NOMO-1 (cell line): ENCODE measurements around the gene TEDC2.

Source experiments
- DNase-seq, 2 experiments: peaks; one replicate each; lab custom pipeline; 2025; ENCODE audit not compliant: unreplicated experiment in 2 of 2; lab: John Stamatoyannopoulos, UW

The TEDC2 gene

DNA sequence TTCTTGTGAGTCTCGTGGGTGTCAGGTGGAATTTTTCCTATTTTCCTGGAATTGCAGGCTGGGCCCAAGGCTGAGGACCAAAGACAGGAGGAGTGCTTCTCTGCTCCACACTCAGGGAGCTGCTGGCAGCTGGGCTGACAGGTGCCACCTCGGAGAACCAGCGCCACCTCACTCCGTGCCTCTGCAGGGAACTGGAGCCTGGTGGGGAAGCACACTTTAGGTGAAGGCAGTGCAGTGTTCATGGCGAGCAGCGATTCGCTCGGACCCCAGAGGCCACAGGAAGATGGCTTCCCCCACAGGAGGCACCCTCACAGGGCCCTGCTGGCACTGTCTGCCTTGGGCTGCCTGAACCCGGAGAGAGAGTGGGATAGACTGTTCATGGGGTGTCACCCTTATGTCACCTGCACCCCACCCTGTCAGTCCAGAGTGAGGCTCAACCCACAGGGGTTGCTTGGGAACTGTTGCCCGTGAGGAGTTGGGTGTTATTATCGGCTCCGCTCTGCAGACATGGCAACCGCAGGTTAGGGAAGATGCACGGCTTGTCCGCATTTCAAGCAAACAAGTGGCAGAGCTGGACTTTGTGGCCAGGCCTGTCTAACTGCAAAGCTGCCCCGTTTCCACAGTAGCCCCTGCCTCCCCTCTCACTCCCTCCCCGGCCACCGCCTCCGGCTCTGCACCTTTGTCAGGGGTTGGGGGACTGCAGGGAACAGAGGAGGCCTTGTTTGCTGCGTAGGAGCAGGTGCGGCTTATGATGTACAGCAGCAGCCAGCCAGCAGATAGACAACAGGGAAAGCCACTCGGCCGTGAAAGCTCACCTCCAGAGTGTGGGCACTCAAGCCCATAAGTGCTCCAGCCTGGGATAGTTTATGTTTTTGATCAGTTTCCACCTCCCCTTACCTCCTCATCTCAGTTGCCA, 30.5 kb downstream of the TEDC2 start:
- DNase-seq, result no peak

DNA sequence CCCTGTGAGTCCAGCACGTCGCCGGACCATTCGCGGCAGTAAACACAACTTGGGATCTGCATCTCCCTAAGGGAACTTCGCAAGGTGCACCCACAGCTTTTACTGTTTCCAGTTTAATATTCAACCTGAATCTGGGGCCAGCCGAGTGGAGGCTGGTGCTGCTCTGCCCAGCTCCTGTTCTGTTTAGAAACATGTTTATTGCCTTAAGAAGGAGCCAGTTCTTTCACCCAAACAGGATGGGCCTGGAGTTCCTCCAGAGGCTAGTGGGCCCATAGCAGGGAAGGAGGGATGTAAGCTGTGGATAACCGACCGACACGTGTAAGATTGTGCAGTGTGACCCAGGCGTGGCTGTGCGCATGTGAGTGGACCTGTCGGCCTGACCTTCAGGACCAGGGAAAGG, 32.4 kb downstream of the TEDC2 start:
- no peak for DNase-seq

DNA sequence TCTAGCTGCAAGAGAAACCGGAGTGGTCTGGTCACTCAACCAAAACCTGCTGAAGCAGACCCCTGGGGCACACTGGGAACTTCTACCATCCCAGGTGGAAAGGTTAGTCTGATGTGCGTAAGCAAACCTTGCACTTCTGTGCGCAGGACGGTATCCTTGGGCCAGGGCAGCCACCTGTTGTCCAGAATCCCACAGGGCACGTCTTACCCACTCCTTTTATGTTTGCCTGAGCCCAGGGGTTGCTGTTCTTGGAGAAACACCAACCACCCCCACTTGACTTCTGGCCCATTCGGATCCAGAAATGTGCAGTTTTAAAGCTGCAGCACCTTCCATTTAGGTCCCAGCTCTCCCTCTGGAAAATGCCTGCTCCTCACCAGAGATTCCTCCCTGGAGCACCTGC, 33.7 kb downstream of the TEDC2 start:
- DNase-seq, result no peak

DNA sequence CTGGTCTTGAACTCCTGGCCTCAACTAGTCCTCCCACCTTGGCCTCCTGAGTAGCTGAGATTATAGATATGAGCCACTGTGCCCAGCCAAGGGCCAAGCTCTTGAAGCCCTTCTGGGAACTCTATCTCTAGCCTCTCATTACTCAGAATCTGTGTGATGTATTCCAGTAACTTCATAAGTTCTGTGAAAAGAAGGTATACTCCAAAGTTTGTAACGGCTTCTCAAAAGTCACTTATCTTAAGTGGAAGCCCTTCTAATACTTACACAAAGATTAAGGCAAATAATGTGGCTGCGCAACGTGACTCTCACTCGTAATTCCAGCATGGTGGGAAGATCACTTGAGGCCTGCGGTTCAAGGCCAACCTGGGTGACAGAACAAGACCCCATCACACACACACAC, 34.7 kb downstream of the TEDC2 start:
- no peak for DNase-seq

- DNase-seq, result no peak
Observed at GRCh38 chr16:2495041-2495440, 35.1 kb downstream of the TEDC2 start.

DNA sequence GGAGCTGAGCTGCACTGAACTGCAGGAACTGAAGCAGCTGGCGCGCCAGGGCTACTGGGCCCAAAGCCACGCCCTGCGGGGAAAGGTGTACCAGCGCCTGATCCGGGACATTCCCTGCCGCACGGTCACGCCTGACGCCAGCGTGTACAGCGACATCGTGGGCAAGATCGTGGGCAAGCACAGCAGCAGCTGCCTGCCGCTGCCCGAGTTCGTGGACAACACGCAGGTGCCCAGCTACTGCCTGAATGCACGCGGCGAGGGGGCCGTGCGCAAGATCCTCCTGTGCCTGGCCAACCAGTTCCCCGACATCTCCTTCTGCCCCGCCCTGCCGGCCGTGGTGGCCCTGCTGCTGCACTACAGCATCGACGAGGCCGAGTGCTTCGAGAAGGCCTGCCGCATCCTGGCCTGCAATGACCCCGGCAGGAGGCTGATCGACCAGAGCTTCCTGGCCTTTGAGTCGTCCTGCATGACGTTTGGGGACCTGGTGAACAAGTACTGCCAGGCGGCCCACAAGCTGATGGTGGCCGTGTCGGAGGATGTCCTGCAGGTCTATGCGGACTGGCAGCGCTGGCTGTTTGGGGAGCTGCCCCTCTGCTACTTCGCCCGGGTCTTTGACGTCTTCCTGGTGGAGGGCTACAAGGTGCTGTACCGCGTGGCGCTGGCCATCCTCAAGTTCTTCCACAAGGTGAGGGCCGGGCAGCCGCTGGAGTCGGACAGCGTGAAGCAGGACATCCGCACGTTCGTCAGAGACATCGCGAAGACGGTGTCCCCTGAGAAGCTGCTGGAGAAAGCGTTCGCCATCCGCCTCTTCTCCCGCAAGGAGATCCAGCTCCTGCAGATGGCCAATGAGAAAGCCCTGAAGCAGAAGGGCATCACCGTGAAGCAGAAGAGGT, 36.6 kb downstream of the TEDC2 start:
- DNase-seq, result no peak

DNA sequence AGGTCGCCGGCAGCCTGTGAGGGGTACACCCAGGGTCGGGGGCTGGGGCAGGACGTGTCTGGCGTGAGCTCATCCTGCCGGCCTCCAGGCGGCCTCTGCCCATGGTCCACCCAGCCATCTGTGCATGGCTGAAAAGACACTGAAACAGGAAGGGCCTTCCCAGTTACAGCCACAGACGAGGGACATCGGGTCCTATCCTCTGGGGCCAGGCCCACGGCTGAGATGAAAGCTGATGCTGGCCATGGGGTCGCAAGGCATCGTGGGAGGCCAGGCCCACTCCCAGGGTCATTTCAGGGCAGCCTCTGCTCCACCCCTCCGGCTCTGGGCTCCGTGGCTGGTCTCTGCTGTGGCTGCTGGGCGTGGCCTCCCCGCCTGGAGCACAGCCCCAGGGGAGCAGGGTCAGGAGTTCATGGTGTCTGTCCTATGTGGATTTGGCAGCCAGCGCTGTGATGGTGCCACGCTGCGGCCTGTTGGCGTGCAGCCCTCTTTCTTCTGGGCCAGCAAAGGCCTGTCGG, 37.3 kb downstream of the TEDC2 start:
- DNase-seq, result no peak

GRCh38 chr16:2497695-2498484, 38.0 kb downstream of the TEDC2 start:
- DNase-seq, result no peak

GRCh38 chr16:2498531-2499253, 38.8 kb downstream of the TEDC2 start:
- DNase-seq, result no peak

GRCh38 chr16:2499454-2499853, 39.5 kb downstream of the TEDC2 start:
- no peak for DNase-seq

DNA sequence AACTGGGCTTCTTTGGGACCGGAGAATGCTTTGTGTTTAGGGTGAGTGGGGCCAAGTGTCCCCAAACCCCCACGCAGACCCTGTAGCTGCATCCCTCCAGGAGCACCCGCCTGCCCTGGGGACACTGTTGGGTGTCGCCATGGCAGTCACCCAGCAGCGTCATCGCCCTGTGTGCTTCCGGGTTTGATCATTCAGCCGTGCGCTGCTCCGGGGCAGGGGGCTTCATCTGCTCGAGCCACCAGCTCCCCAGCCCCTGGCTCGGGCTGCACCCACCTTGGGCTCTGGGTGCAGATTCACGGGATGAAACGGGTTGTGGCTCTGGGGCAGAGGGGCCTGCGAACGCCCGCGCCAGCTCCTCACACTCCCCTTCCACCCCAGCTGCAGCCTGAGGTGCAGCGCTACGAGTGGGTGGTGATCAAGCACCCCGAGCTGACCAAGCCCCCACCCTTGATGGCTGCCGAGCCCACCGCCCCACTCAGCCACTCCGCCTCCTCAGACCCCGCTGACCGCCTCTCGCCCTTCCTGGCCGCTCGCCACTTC, 40.1 kb downstream of the TEDC2 start:
- no peak for DNase-seq

DNA sequence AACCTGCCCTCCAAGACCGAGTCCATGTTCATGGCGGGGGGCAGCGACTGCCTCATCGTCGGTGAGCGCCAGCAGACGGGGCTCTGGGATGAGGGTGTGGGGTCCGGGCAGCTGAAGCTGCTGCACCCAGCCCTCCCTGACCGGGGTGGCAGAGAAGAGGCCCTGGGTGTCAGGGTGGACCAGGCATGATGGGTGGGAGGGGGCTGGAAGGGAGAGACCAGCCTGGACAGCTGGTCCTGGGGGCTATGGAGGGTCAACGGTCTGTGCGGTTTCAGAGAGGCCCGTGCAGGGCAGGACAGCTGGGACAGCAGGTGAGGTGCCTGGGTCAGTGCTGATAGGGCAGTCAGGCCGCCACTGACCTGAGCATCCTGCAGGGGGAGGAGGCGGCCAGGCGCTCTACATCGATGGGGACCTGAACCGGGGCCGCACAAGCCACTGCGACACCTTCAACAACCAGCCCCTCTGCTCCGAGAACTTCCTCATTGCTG, 40.6 kb downstream of the TEDC2 start:
- no peak for DNase-seq

GRCh38 chr16:2500918-2501750, 41.2 kb downstream of the TEDC2 start:
- peak; percentile 50 to 77 for DNase-seq

GRCh38 chr16:2501946-2502895, 42.3 kb downstream of the TEDC2 start:
- DNase-seq, result no peak

DNA sequence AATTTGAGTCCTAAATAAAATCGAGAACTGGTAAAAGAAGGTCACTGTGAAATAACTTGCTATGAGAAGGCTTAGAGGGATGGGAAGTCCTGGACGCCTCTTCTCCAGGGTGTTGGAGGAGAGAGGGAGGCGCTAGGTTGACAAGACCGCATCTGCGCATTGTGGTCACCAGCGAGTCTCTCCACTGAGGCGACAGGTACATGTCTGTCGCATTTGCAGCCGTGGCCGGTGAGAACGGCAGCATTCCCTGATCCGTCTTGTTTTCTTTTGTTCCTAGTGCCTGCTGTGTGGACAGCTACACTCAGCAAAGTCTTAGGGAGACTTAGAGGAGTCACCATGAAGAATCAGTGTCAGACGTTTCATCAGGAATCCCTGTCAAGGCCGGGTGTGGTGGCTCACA, 45.8 kb downstream of the TEDC2 start:
- DNase-seq, result no peak

DNA sequence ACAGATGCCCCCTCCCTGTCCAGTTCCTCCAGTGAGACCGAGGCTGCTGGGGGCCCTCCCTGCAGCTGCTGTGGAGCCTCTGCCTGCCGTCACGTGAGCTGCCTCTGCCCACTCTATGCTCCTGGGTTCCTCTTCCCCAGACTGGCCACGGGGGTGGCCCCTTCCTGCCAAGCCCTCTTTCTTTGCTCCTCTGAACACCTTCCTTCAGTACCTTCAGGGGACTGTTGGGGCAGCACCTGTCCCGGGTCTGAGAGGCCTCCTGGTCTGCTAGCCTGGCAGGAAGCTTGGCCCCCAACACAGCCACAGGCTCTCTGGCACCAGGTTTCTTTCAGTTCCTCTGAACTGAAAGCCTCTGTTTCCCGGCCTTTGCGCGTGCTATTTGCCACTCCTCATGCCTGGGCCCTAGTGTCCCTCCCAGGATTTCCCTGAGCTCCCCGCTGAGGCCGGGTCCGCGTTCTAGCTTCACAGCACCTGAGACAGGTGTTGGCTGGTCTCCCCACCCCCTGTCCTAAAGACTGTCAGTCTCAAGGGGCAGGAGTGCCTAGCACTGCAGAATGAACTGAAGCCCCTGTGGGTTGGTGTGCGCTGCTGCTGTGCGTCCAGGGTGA, 47.2 kb downstream of the TEDC2 start:
- DNase-seq, result peak; percentile 80 to 86

DNA sequence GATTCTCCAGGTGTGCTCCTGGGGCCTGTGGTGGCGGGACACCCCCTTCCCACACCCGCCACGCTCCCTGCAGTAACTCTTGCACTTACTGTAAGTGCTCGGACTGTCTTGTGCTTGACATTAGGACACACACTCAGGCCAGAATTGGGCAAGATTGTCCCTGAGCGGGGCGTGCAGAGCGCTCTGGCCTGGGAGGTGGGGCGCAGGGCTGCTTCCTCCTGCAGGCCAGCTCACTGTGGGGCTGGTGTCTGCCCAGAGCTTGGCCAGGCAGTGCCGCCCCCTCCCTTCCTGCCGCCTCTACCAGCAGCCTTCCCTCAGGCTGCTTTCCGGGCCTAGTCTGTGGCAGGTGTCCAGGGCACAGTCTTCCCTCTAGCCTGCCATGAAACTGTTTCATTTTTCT, 47.8 kb downstream of the TEDC2 start:
- DNase-seq, result peak; percentile 58 to 77
